Jurkat, Clone E6-1 (cell line): ENCODE data around the gene BRI3BP.
"Not testable (repeated sequence)": the region's sequence is repeated elsewhere in the genome, so short reads cannot be mapped to it uniquely, and the experiment has no call there.

Experiments used
- DNase-seq: peaks from one replicate; pipeline ENCODE4 v3.0.0-alpha.2; 2011; ENCODE audit warnings: low read depth, low spot score
- H3K4me3 ChIP-seq: 2 replicates; pipeline ENCODE4 v1.5.1; 2011; ENCODE audit warnings: mild to moderate bottlenecking, low read length, control low read depth, moderate library complexity

BRI3BP gene

GRCh38 chr12:124970647-124971402 lies 22.6 kb upstream of the BRI3BP start:
- no peak overlapping the region for H3K4me3 ChIP-seq
- no peak for DNase-seq

GRCh38 chr12:124971603-124972002 lies 21.8 kb upstream of the BRI3BP start:
- DNase-seq = no peak
- H3K4me3 ChIP-seq = no peak overlapping the region

GRCh38 chr12:124972211-124972610 lies 21.2 kb upstream of the BRI3BP start:
- no peak for DNase-seq
- no peak overlapping the region for H3K4me3 ChIP-seq

- DNase-seq = no peak
- H3K4me3 ChIP-seq = no peak overlapping the region
Measured at GRCh38 chr12:124975276-124975675, 18.2 kb upstream of the BRI3BP start.

- H3K4me3 ChIP-seq = no peak overlapping the region
- no peak for DNase-seq
Measured at GRCh38 chr12:124976999-124977398, 16.4 kb upstream of the BRI3BP start.

- no peak for DNase-seq
- no peak overlapping the region for H3K4me3 ChIP-seq
Measured at GRCh38 chr12:124979568-124979967, 13.9 kb upstream of the BRI3BP start.

- no peak for DNase-seq
- no peak overlapping the region for H3K4me3 ChIP-seq
Measured at GRCh38 chr12:124980098-124980892, 13.2 kb upstream of the BRI3BP start.

GRCh38 chr12:124986876-124987275 lies 6.6 kb upstream of the BRI3BP start:
- not testable (repeated sequence) for DNase-seq, H3K4me3 ChIP-seq

GRCh38 chr12:124992874-124993625 lies 395 bp upstream of the BRI3BP start:
- peak; percentile 98 for DNase-seq
- peak overlapping the region; percentile 49 for H3K4me3 ChIP-seq

GRCh38 chr12:124994437-124994975 lies 1.1 kb downstream of the BRI3BP start:
- DNase-seq = peak; percentile 44
- H3K4me3 ChIP-seq = peak overlapping the region; percentile 88

GRCh38 chr12:124995200-124995961 lies 1.9 kb downstream of the BRI3BP start:
- peak overlapping the region; percentile 88 for H3K4me3 ChIP-seq
- DNase-seq = no peak

GRCh38 chr12:124998705-124999104 lies 5.3 kb downstream of the BRI3BP start:
- no peak overlapping the region for H3K4me3 ChIP-seq
- no peak for DNase-seq

- no peak for DNase-seq
- H3K4me3 ChIP-seq = no peak overlapping the region
Measured at GRCh38 chr12:125001636-125002035, 8.2 kb downstream of the BRI3BP start.

GRCh38 chr12:125003021-125003420 lies 9.6 kb downstream of the BRI3BP start:
- H3K4me3 ChIP-seq = no peak overlapping the region
- DNase-seq = no peak

GRCh38 chr12:125004621-125005020 lies 11.2 kb downstream of the BRI3BP start:
- no peak for DNase-seq
- no peak overlapping the region for H3K4me3 ChIP-seq

- DNase-seq = no peak
- H3K4me3 ChIP-seq = no peak overlapping the region
Measured at GRCh38 chr12:125005652-125006051, 12.2 kb downstream of the BRI3BP start.

- DNase-seq = no peak
- no peak overlapping the region for H3K4me3 ChIP-seq
Measured at GRCh38 chr12:125006365-125006764, 12.9 kb downstream of the BRI3BP start.

- DNase-seq = no peak
- no peak overlapping the region for H3K4me3 ChIP-seq
Measured at GRCh38 chr12:125013816-125014442, 20.5 kb downstream of the BRI3BP start.
